Lower leg skin (tissue), 3 donors: ENCODE results near the gene SLC27A3.

Experiments used
- CTCF ChIP-seq, 3 donors: fragments of 450-650 bp; IDR thresholded peaks; one replicate each; pipeline ENCODE4 v1.5.1; 2016; ENCODE audit warnings: antibody characterized with exemption in 3 of 3, mild to moderate bottlenecking in 3 of 3, moderate library complexity in 2 of 3
- POLR2A ChIP-seq, 2 donors: fragments of 450-650 bp; IDR thresholded peaks; one replicate each; pipeline ENCODE4 v1.6.1; 2016 to 2017; ENCODE audit warnings: antibody characterized with exemption in 2 of 2, mild to moderate bottlenecking in 1 of 2, moderate library complexity in 1 of 2

DNA sequence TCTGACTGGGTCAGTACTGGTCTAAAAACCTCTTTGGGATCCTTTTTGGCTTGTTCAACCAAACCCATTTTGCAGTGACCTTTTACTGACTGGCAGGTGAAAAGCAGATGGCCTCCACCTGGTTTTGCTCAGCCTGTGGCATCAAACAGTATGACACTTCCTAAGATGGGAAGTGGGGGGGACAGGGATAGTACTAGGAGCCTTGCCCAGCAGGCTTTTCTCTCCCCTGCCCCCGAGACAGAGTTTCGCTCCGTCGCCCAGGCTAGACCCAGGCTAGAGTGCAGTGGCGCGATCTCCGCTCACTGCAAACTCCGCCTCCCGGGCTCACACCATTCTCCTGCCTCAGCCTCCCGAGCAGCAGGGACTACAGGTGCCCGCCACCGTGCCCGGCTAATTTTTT is 29.0 kb upstream of the SLC27A3 start:
- TF ChIP-seq POLR2A (IDR thresholded peaks at IDR 0.05) (no peak), CTCF (IDR thresholded peaks at IDR 0.05) (no peak)
